HG02943 (cell line): ENCODE data around the gene LPIN3.

Experiments used
- ATAC-seq: cut with Tn5 transposase; IDR thresholded peaks from one replicate; pipeline ENCODE4 v1.9.1; 2021; ENCODE audit warnings: mild to moderate bottlenecking, low read depth, moderate library complexity; ENCODE audit not compliant: unreplicated experiment

Gene LPIN3

GRCh38 chr20:41320441-41320840 is 20.2 kb upstream of the LPIN3 start:
- no peak for ATAC-seq

DNA sequence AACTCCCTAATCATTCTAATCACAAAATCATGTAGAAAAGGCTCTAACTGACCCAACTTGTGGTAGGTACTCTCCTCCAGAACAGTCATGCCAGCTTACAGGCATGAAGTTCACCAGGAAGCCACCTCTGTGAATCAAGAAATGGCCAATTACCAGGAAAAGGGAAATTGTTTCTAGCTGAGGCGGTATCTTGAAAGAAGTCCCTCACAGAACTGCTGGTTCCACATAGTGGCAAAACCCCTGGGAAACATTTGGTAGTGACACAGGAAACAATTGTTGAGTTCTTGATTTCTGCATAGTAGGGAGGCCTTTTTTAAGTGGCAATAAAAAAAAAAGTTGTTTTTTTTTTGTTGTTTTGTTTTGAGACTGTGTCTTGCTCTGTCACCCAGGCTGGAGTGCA is 19.6 kb upstream of the LPIN3 start:
- ATAC-seq = no peak

DNA sequence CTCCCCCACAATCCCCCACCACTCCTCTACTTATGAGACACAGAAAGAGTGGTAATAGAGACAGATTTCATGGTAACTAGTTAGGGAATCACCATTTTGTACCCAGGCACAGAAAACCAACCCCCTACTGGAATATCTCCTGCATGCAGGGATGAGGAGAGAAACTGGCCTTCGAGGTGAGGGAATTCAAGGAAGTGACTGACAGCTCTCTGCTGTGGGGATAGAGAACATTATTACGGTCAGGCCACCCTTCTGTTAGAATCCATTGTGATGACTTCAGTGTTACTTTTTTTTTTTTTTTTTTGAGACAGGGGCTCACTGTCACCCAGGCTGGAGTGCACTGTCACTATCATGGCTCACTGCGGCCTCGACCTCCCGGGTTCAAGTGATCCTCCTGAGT is 13.4 kb upstream of the LPIN3 start:
- no peak for ATAC-seq

GRCh38 chr20:41329435-41330342 is 10.9 kb upstream of the LPIN3 start:
- no peak for ATAC-seq

GRCh38 chr20:41330343-41330720 is 10.3 kb upstream of the LPIN3 start:
- ATAC-seq = no peak

GRCh38 chr20:41330941-41331340 is 9.7 kb upstream of the LPIN3 start:
- no peak for ATAC-seq

DNA sequence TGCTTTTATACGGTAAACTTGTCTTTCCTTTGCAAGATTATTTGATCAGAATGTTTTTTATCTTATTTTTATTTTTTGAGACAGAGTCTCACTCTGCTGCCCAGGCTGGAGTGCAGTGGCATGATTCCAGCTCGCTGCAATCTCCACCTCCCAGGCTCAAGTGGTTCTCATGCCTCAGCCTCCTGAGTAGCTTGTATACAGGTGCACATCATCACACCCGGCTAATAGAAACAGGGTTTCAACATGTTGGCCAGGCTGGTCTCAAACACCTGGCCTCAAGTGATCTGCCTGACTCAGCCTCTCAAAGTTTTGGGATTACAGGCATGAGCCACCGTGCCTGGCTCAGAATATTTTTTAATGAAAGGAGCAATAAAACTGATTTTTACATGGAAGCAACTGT is 8.9 kb upstream of the LPIN3 start:
- ATAC-seq = no peak

DNA sequence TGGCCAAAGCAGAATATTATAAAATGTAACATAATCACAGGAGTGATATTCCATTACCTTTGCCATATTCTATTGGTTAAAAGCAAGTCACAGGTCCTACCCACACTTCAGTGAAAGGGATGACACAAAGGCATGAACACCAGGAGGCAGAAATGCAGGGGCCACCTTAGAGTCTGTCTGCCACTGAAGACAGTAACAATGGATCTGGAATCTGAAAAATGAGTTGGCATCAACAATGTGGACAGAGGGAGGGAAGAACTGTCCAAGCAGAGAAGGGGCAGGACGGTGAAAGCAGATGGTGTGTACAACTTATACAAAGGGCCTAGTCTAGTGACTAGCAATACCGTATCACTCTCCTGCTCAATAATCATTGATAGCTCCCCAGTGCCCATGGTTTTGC is 6.6 kb upstream of the LPIN3 start:
- ATAC-seq = no peak

DNA sequence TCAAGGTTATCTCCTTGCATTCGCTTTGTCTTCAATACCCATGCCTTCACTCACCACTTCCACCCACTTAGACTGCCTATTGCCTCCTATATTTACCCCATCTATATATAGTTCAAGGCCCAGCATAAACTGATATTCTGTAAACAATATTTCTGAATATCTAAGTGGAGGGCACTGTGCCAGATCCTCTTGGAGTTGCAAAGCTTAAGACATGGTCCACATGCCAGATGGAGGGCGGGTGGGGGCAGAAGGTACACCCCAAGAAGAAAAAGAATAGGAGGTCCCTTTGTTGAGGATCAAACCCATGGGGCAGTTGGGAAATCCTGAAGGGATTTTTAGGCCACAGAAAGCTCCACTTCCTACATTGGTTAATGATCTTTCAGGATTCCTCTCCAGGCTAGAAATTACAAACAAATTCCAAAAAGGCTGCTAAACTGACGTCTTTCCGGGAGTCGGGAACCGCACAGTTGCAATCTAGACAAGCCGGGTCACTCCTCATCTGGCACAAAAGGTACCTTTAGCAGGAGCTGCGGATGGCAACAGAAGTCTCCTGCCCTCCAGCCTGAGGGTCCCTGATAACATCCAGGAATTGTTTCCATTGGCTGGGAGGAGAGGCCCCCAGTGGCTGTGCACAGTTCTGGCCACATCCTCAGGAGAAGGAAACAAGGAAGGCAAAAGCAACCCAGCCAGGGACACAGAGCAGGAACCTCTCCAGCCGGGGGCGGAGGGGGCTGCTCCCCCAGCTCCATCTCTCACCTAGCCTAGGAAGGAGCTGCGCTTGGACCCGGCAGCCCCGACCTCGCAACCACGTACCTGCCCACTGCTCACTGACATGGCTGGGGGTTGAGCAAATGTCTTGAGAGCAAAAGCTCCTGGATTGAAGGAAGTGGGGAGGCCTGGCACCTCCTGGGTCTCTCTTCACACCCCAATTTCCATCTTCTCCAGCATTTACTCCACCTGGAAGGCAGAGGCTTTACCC is 5.9 kb upstream of the LPIN3 start:
- no peak for ATAC-seq

- no peak for ATAC-seq
These were observed 5.0 kb upstream of the LPIN3 start for GRCh38 chr20:41335591-41335990.

- no peak for ATAC-seq
These were observed 3.7 kb upstream of the LPIN3 start for GRCh38 chr20:41336711-41337492.

GRCh38 chr20:41339957-41340326 is 679 bp upstream of the LPIN3 start:
- no peak for ATAC-seq

DNA sequence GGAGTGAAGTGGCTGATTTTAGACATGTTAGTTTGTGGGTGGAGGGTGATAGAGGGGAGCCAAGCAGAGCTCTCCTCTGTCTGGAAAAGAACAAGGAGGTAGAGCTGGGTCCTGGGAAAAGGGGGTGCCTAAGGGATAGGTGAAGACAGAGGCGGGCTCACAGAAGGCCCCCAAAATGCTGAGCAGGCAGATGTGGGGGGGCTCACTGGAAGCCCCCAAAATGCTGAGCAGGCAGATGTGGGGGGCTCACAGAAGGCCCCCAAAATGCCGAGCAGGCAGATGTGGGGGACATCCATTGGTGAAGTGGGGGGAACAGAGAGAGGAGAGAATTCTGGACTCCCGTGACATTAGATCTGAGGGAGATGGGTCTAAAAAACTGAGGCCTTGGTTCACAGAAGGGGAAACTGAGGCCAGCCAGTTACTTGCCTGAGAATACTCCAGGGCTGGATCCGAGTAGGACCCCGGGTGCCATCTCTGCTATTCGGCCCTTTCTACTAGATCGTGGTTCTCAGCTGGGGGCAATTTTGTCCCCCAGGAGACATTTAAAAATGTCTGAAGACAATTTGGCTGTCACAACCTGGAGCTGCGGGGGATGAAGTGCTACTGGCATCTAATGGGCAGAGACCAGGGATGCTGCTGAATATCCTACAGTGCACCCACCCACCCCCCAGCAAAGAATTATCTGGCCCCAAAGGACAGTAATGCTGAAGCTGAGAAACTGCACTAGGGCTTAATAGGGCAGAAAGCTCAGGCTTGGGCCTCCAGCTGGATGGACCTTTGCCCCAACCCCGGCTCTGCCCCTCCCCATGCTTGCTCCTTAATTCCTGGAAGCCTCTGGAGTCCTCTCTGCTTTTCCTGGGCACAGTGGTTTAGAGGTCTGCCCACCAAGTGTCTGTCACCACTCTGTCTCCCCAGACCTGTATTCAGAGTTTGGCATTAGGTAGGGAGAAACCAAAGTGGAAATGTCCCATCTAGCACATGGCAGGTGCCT is 2.1 kb downstream of the LPIN3 start:
- no peak for ATAC-seq

DNA sequence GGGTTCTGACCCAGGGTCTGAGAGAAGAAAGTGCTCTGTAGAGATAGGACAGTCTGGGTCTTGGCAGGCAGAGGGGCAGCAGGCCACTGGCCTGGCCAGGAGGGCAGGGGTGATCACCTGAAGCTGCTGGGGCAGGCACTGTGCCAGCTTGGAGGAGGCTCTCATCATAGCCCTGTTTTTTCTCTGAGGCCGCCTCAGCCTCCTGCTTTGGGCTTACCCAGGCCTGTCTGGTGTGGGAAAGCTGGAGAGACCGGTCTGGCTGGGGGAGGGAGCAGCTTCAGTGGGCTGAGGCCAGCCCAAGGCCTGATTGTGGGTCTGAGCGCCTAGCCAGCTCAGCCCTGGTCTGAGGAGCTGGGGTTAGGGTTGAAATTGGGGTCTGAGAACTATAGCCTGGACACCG is 3.9 kb downstream of the LPIN3 start:
- no peak for ATAC-seq

- no peak for ATAC-seq
These were observed 4.5 kb downstream of the LPIN3 start for GRCh38 chr20:41344938-41345728.

DNA sequence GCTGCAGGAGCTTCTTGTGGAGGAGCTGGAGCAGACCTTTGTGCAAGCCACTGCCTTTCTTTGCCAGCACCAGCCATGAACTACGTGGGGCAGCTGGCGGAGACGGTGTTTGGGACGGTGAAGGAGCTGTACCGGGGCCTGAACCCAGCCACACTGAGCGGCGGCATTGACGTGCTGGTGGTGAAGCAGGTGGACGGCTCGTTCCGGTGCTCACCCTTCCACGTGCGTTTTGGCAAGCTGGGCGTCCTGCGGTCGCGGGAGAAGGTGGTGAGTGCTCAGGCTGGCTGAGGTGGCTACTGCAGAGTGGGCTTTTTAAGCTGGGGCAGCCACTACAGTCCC is 5.1 kb downstream of the LPIN3 start:
- ATAC-seq = no peak

GRCh38 chr20:41347523-41348429 is 7.2 kb downstream of the LPIN3 start:
- ATAC-seq = no peak
